Renal cortical epithelial cell (primary cell): ENCODE data around the gene UST. TPM values are rescaled to one million over a fixed set of nuclear protein-coding genes. Genes with fewer than 3 reads are reported as not detected.

ENCODE experiments used
- DNase-seq: peaks from one replicate; pipeline ENCODE4 v3.0.0-alpha.2; 2011; ENCODE audit warnings: low read depth
- total RNA-seq: library from RNA; depleted of rRNA; stranded (reverse); fragments of >200 nt; gene quantifications from 2 replicates; pipeline ENCODE4 v1.2.3, GENCODE V29; 2014

The UST gene
- total RNA-seq, 1 donor from 2014 or later: 2.8 TPM

- no peak for DNase-seq
Measured at GRCh38 chr6:148803979-148804378, 57.1 kb downstream of the UST start.

DNA sequence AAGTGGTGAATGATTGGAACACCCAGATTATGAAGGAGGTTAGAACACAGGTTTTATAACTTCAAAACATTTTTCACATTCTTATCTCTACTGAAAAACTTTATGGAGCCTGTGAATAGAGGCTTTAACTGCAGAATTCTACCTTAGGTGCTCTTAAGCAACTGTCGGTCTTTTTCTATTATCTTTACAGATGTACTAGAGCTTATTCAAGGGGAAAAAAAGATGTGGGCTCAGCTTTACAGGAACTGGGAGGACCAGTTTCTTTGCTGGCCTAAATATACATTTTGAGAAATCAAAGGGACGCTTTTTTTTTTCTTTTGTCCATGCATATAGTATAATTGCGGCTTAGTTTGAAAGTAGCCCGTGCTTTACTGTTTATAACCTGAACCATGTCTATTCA is 58.9 kb downstream of the UST start:
- DNase-seq: no peak

- no peak for DNase-seq
Measured at GRCh38 chr6:148807784-148808183, 61.0 kb downstream of the UST start.

DNA sequence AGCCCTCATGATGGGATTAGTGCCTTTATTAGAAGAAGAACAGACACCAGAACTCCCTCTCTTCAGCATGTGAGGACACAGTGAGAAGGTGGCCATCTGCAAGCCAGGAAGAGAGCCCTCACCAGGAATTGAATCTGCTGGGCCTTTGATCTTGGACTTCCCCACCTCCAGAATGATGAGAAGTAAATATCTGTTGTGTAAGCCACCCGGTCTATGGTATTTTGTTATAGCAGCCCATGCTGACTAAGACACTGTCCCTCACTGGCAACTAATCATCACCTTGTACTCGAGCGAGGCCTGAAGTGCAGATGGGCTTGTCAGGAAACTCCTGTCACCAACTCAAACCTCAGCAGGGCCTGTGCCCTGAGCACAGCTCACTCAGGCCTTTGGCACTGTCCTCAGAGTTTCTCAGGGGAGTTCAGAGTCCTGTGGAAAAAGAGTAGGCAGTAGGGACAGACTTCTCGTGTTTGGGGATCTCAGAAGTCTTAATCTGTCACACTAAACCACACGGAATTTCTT is 62.0 kb downstream of the UST start:
- DNase-seq: no peak

DNA sequence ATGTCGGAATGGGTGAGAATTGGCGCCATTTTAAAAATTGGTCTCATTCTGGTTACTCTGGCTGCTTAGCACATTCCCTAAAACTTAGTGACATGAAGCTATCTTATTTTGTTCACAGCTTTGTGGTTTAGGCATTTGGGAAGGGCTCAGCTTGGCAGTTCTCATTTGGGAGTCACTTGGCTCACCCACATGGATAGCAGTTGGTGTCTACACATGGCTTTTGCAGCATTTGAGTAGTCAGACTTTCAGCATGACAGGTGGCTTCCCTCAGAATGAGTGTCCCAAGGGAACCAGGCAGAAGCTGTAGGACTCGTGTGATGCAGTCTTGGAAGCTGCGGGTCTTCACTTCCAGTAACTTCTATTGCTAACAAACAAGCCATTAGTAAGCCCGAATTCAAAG is 64.6 kb downstream of the UST start:
- no peak for DNase-seq

- no peak for DNase-seq
Measured at GRCh38 chr6:148814082-148814790, 67.4 kb downstream of the UST start.

- DNase-seq: no peak
Measured at GRCh38 chr6:148814869-148815268, 68.0 kb downstream of the UST start.

- DNase-seq: no peak
Measured at GRCh38 chr6:148816117-148816516, 69.3 kb downstream of the UST start.

- no peak for DNase-seq
Measured at GRCh38 chr6:148817689-148818088, 70.9 kb downstream of the UST start.

DNA sequence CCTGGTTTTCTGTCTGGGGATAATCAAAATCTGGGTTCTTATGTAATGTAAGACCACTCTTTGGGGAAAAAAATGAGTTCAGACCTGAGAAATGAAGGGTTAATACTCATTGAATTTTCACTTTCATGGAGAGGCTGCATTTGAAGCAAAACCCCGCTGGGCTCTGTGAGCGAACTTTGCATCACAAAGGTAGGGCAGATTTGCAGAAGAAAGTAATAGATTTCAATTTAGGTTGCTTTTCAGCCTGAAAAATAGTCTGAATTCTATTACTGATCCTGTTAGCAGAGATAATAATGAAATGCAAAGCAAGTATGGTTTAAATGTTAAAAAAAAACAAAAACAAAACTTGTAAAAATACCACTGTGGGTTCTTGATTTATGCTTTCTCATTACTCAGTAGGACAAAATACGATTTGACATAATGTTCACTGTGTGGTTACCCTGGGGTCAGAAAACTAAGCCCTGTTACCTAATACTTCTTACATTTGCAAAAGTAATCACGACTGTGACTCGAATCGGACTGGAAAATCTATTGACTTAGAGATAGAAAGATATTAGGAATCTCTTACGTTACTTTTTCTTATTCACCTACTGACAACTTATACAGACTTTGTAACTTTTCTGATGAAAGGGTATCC is 72.2 kb downstream of the UST start:
- peak; percentile 38 for DNase-seq

- no peak for DNase-seq
Measured at GRCh38 chr6:148819852-148820251, 73.0 kb downstream of the UST start.

- DNase-seq: no peak
Measured at GRCh38 chr6:148822819-148823218, 76.0 kb downstream of the UST start.

- no peak for DNase-seq
Measured at GRCh38 chr6:148824291-148824690, 77.5 kb downstream of the UST start.

- no peak for DNase-seq
Measured at GRCh38 chr6:148824960-148825359, 78.1 kb downstream of the UST start.

DNA sequence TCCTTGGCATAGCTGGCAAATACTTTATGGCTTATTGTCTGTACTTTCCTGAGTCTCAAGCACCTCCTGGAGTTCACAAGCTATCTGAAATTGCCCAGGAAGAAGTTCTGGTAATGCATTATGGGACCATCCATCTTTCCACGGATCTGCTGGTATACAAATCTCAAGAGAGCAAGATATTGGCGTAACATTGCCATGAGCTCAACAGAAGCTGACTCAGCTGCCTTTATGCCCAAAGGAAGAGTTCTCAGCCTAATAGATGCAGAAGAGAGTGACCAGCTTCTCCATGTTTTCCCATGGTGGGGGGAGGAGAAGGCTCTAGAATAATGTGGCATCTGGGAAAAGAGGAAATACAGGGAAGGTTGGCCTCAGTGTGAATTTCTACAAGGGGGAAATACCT is 78.7 kb downstream of the UST start:
- no peak for DNase-seq

DNA sequence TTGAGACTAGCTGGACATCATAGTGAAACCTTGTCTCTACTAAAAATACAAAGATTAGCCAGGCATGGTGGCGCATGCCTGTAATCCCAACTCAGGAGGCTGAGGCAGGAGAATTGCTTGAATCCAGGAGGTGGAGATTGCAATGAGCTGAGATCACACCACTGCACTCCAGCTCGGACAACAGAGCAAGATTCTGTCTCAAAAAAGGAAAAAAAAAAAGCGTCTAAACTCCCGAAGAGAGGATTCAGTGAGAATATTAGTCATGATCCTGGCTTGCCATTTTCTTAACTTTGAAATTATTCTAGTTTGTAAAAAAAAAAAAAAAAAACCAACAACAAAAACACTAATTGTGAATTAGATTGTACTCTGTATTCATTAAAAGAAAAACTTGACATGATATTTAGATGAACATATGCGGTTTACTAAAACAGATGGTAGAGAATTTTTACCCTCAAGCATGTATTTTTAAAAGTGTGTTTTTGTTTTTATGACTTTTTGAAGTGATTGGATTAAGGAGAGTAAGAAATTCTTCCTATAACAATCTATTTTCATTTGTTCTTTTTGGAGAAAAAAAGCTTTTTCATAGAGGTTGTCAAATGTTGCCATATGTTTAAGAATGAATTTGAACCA is 80.7 kb downstream of the UST start:
- DNase-seq: no peak

DNA sequence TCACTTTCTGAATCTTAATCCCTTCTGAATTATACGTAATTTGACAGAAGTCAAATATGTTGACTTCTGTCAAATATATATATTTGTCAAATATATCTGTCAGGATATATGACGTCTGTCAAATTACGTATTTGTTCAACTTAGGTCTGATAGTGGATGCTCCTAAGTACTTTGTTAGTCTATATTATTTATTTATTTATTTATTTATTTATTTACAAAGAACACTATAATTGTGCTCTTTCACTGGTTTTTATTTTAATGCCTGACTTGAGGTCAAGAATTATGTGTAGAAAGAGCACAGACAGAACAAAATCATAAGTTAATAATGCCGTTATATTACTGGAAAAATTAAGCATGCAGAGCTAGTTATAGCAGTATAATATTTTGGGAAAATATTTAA is 81.2 kb downstream of the UST start:
- DNase-seq: no peak

DNA sequence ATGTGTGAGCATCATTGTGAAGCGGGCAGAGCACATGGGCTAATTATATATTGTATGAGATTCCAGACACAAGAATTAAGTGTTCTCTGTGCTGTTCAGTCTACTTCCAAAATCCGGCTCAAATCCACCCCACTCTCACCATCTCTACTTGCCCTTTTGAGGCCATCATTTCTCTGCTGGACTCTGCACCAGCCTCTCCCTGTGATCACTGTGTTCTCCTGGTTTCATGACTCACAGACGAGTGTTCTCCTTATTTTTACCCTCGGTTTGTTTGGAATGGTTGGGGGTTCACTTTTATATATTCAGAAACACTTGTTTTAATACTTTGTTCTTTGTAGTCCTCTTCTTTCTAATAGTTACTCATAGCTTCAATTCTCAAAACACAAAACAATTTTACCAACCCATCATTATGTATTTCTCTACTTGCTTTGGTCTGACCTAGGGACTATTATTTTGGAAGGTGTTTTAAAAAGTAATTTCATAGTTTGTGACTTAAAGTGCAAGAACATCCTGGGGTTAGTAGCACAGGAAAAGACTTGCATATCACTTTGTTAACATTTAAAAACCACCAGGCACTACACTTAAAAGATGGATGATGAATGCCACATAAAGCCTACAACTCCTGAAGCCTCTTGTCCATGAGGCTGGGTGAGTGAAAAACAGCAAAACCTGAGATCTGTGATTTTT is 82.7 kb downstream of the UST start:
- no peak for DNase-seq

DNA sequence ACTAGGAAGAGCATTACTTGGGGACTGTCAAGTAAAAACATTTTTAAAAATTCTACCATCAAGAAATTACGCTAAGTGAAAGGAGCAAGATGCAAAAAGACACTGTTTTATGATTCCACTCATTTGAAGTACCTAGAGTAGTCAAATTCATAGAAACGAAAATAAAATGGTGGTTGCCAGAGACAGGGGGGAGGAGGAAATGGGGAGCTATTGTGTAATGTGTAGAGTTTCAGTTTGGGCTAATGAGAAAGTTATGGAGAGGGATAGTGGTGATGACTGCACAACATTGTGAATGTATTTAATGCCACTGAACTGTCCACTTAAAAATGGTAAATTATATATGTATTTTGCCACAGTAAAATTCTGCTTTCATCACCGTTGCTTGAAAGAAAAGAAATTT is 83.8 kb downstream of the UST start:
- DNase-seq: no peak

DNA sequence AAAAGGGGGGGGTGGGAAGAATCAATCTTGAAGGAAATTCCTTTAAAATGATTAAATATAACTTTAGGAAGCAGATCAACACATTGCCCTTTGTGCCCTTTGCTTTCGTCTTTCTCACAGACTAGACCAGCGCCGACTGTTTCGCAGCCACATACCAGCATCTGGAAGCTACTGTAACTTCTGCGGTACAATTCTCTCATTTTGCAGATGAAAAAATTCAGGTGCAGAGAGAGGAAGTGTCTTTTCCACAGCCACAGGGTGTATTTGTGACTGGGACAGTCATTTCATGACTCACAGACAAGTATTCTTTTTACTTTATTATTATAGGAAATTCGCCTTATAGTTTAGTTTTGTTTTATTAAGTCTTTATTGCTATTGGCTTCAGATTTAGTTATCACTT is 84.2 kb downstream of the UST start:
- DNase-seq: no peak

DNA sequence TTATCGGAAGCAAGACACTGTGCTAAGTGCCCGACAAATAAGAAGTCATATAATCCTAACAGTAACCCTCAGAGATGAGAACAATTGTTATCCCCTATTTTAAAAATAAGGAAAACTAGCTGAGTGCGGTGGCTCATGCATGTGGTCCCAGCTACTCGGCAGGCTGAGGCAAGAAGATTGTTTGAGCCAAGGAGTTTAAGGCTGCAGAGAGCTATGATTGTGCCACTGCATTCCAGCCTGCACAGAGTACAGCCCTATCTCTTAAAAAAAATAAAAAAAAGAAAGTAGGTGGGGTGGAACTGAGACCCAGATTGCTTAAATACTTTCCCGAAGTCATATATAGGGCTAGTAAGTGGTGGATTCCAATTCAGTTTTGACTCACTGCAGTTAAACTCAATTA is 84.7 kb downstream of the UST start:
- DNase-seq: no peak

DNA sequence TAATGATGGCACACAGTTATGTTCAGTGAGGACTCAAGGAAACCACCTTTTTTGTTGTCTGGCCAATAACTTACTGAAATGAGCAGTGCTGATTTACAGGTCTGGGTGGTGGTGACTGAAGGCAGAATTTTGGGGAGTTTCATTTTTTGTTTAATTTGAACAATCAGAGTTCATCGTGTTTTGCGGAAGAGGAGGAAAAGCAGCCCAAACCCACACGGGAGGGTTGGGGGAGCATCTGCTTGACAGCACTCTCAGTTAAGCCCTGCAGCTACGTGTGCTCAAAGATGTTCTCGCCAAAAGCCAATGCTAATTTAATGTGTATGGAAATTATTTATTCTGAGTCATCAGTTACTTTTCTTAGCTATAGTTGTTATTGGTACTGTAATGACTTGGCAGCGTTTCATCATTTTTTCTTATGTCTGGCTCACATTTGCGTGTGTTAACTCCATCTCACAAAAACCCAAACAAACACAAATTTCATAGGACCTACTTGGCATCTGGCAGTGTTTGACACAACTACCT is 89.2 kb downstream of the UST start:
- no peak for DNase-seq
